Hepatocyte (in vitro differentiated cells): ENCODE measurements around the gene RGS11. TPM values are rescaled to one million over a fixed set of nuclear protein-coding genes. Genes with fewer than 3 reads are reported as not detected.

Experiments
- DNase-seq: peaks from one replicate; pipeline ENCODE4 v3.0.0-alpha.2; 2016; ENCODE audit warnings: low spot score
- H2AFZ ChIP-seq: fragments of 200-600 bp; sonication (generic); 2 replicates; pipeline ENCODE4 v1.6.0; 2016; ENCODE audit warnings: antibody characterized with exemption, mild to moderate bottlenecking
- H3K27ac ChIP-seq: fragments of 200-600 bp; sonication (generic); 2 replicates; pipeline ENCODE4 v1.5.1; 2016; ENCODE audit warnings: mild to moderate bottlenecking
- H3K27me3 ChIP-seq: fragments of 200-600 bp; sonication (generic); 2 replicates; pipeline ENCODE4 v1.6.1; 2016
- H3K36me3 ChIP-seq: fragments of 200-600 bp; sonication (generic); replicated peaks from 2 replicates; pipeline ENCODE4 v1.5.1; 2016; ENCODE audit warnings: low read depth; ENCODE audit not compliant: insufficient read depth
- H3K4me1 ChIP-seq: fragments of 200-600 bp; sonication (generic); 2 replicates; pipeline ENCODE4 v1.5.1; 2016; ENCODE audit warnings: mild to moderate bottlenecking, moderate library complexity; ENCODE audit not compliant: insufficient read depth
- H3K4me2 ChIP-seq: fragments of 200-600 bp; sonication (generic); 2 replicates; pipeline ENCODE4 v1.6.0; 2016
- H3K4me3 ChIP-seq: fragments of 200-600 bp; sonication (generic); 2 replicates; pipeline ENCODE4 v1.5.1; 2016; ENCODE audit warnings: mild to moderate bottlenecking
- H3K79me2 ChIP-seq: fragments of 200-600 bp; sonication (generic); 2 replicates; pipeline ENCODE4 v1.6.0; 2017; ENCODE audit warnings: mild to moderate bottlenecking
- H3K9me2 ChIP-seq: fragments of 200-600 bp; sonication (generic); replicated peaks from 2 replicates; pipeline ENCODE4 v1.6.0; 2017; ENCODE audit warnings: mild to moderate bottlenecking; ENCODE audit not compliant: insufficient read depth
- H3K9me3 ChIP-seq: fragments of 200-600 bp; sonication (generic); 2 replicates; pipeline ENCODE4 v1.5.1; 2016; ENCODE audit warnings: low read depth, mild to moderate bottlenecking
- H4K20me1 ChIP-seq: fragments of 200-600 bp; sonication (generic); 2 replicates; pipeline ENCODE4 v1.6.0; 2016; ENCODE audit warnings: mild to moderate bottlenecking; ENCODE audit not compliant: insufficient read depth, poor library complexity, severe bottlenecking
- EZH2 ChIP-seq: fragments of 200-600 bp; sonication (generic); IDR thresholded peaks from 2 replicates; pipeline ENCODE4 v1.6.1; 2016; ENCODE audit warnings: antibody characterized with exemption, mild to moderate bottlenecking, borderline replicate concordance
- EZH2phosphoT487 ChIP-seq: fragments of 200-600 bp; sonication (generic); IDR thresholded peaks from one replicate; pipeline ENCODE4 v1.6.1; 2018; ENCODE audit warnings: antibody characterized with exemption, mild to moderate bottlenecking, low read depth, moderate library complexity; ENCODE audit not compliant: unreplicated experiment, severe bottlenecking
- WGBS: methylation state at CpG from one replicate; pipeline ENCODE4 v1.1.6; 2016; ENCODE audit warnings: low lambda C conversion rate; ENCODE audit errors: missing lambda C conversion rate; 5-methylcytosine and 5-hydroxymethylcytosine counted together
- polyA plus RNA-seq: library from polyadenylated mRNA; unstranded; fragments of >200 nt; fragmentation: Nextera tagmentation; extraction: Ambion mirVana; gene quantifications from 2 replicates; pipeline ENCODE4 v1.2.1, GENCODE V29; 2016
- total RNA-seq: library from RNA; depleted of rRNA; stranded (reverse); fragments of >200 nt; gene quantifications from 2 replicates; pipeline ENCODE4 v1.2.3, GENCODE V29; 2014
- TF ChIP-seq, protein P1 (sequence below): fragments of 200-600 bp; sonication (generic); IDR thresholded peaks from 2 replicates; pipeline ENCODE4 v1.5.1; 2016; ENCODE audit warnings: antibody characterized with exemption, mild to moderate bottlenecking; ENCODE audit not compliant: poor library complexity

Gene RGS11
- total and polyA plus RNA-seq, 2 experiments from 2014 or later: 0.57 to 0.93 TPM

DNA sequence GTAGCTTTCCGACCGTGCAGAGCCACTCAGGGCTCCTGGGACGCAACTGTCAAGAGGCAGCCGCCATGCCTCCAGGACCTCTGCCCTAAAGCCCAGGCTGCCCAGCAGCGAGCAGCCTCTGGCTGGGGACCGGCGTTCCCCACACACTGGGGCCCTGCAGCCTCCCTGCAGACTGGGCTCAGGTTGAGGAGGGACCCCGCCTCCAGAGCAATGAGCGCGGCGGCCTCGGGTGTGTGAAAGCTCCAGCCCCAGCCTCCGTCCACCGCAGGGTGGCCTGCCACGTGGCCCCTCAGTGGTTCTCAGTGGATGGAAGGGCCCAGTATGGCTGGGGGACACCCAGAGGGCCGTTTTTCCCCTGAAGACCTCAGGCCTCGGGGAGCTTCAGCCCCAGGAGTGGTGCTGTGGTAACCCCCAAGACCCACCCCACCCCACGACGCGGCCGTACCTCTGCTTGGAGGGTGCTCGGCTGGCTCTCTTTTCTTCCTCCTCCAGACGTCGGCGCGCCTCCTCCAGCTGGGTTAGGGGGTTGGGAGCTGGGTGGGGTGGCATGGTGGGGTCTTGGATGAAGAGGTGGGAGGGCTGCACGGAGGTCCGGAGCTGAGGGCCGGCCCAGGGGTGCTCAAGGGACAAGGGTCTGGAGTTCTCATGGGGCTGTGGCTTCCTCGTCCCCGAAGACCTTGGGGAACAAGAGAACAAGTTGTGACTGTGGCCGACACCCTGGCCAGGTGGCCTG is 17.5 kb upstream of the RGS11 start:
- Histone ChIP-seq H2AFZ (no peak overlapping the region), H3K27ac (no peak overlapping the region), H4K20me1 (no peaks in the 10 kb centered on the region), H3K4me2 (no peak overlapping the region), H3K27me3 (no peaks in the 10 kb centered on the region), H3K9me2 (no peaks in the 10 kb centered on the region), H3K79me2 (no peaks in the 10 kb centered on the region), H3K4me3 (no peak overlapping the region), H3K36me3 (no peaks in the 10 kb centered on the region), H3K4me1 (no peaks in the 10 kb centered on the region), H3K9me3 (no peaks in the 10 kb centered on the region)
- 95% methylated on average over 24 of the region's 32 CpGs for WGBS
- no peak for DNase-seq
- TF ChIP-seq EZH2 (no peak), EZH2phosphoT487 (no peak)
- TF ChIP-seq, protein P1, sequence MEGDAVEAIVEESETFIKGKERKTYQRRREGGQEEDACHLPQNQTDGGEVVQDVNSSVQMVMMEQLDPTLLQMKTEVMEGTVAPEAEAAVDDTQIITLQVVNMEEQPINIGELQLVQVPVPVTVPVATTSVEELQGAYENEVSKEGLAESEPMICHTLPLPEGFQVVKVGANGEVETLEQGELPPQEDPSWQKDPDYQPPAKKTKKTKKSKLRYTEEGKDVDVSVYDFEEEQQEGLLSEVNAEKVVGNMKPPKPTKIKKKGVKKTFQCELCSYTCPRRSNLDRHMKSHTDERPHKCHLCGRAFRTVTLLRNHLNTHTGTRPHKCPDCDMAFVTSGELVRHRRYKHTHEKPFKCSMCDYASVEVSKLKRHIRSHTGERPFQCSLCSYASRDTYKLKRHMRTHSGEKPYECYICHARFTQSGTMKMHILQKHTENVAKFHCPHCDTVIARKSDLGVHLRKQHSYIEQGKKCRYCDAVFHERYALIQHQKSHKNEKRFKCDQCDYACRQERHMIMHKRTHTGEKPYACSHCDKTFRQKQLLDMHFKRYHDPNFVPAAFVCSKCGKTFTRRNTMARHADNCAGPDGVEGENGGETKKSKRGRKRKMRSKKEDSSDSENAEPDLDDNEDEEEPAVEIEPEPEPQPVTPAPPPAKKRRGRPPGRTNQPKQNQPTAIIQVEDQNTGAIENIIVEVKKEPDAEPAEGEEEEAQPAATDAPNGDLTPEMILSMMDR: no peak

DNA sequence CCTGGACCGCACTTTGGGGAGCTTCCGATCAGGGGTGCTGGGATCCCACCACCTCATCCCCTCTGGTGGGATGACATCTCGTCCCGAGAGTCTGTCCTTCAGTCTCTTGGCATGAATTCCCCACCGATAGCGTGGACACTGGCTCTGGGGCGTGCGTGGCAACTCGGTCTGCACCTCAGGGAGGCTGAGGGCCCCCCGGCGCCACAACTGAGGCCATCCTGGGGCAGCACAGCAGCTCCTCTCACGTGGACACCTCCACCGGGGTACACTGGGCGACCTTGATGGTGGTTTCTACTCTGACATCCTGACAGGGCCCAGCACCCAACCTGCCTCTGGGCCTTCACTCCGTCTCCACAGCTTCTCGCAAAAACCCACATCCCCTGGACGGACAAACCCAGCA is 15.8 kb upstream of the RGS11 start:
- H3K27me3 ChIP-seq: no peaks in the 10 kb centered on the region
- H2AFZ ChIP-seq: no peak overlapping the region
- 97% methylated on average over 17 of the region's 17 CpGs for WGBS
- no peak overlapping the region for H3K4me2 ChIP-seq
- H3K4me3 ChIP-seq: no peak overlapping the region
- H3K9me3 ChIP-seq: no peaks in the 10 kb centered on the region
- no peak for DNase-seq
- H3K27ac ChIP-seq: no peak overlapping the region
- no peaks in the 10 kb centered on the region for H3K79me2 ChIP-seq
- H3K4me1 ChIP-seq: no peaks in the 10 kb centered on the region
- H3K9me2 ChIP-seq: no peaks in the 10 kb centered on the region
- no peaks in the 10 kb centered on the region for H3K36me3 ChIP-seq
- H4K20me1 ChIP-seq: no peaks in the 10 kb centered on the region
- TF ChIP-seq EZH2: no peak
- TF ChIP-seq, protein P1: no peak
- TF ChIP-seq EZH2phosphoT487: no peak

DNA sequence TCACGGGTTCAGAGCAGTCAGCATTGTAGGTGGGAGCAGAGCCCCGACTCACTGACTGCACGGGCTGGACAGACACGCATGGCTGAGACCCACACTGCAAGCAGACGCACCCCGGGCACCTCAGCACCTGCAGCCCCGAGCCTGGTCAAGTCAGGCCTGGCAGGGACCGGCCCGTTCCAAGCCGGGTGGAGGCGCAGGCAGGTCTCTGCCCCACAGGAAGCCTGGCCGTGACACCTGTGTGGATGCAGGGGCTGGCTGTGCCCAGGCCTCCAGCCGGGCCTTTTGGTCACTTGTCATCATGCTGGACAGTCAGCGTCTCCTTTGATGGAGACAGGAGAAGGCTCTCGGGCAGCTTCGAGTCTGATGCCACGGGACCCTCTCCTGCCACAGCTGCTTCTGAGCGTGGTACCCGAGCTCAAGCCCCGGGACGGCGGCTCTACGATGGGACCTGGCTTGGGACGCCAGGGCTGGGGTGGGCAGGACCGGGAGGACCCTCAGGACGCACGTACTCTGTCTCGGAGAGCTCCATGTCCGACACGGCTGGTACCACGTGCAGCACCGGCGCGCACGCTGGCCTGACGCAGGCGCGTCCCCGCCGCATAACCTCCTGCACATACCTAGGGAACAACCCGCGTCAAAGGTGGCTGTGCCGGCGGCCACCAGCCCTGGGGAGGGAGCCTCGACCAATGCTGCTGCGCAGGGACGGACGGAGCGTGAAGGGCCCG is 15.1 kb upstream of the RGS11 start:
- WGBS: 96% methylated on average over 44 of the region's 50 CpGs
- H3K27ac ChIP-seq: no peak overlapping the region
- H3K36me3 ChIP-seq: no peaks in the 10 kb centered on the region

More for the DNA sequence above, 15.1 kb upstream of the RGS11 start:
- Histone ChIP-seq H3K4me1 (no peaks in the 10 kb centered on the region), H3K27me3 (no peaks in the 10 kb centered on the region), H3K4me2 (no peak overlapping the region), H3K9me3 (no peaks in the 10 kb centered on the region), H2AFZ (no peak overlapping the region), H3K9me2 (no peaks in the 10 kb centered on the region), H4K20me1 (no peaks in the 10 kb centered on the region), H3K4me3 (no peak overlapping the region), H3K79me2 (no peaks in the 10 kb centered on the region)
- TF ChIP-seq EZH2phosphoT487: no peak
- TF ChIP-seq EZH2: no peak
- TF ChIP-seq, protein P1: no peak
- DNase-seq: no peak
